GM12891 (cell line): ENCODE data around the gene KRI1.

Experiments used
- POLR2A ChIP-seq: IDR thresholded peaks from 2 replicates; pipeline ENCODE4 v1.6.1; 2011; ENCODE audit warnings: low read depth, low read length, control low read depth
- POLR2AphosphoS5 ChIP-seq: IDR thresholded peaks from 2 replicates; pipeline ENCODE4 v1.6.1; 2011; ENCODE audit warnings: low read depth, low read length, control low read depth
- POU2F2 ChIP-seq: IDR thresholded peaks from 2 replicates; pipeline ENCODE4 v1.6.1; 2011; ENCODE audit warnings: low read depth, mild to moderate bottlenecking, control low read depth, low read length, moderate library complexity
- SPI1 ChIP-seq: IDR thresholded peaks from 2 replicates; pipeline ENCODE4 v1.6.1; 2011; ENCODE audit warnings: low read depth, low read length, control low read depth
- TAF1 ChIP-seq: IDR thresholded peaks from 2 replicates; pipeline ENCODE4 v1.6.1; 2011; ENCODE audit warnings: low read depth, low read length, control low read depth

- no peak for TF ChIP-seq POLR2AphosphoS5
- TF ChIP-seq POLR2A = no peak
- no peak for TF ChIP-seq SPI1
- no peak for TF ChIP-seq POU2F2
- no peak for TF ChIP-seq TAF1
Observed at GRCh38 chr19:10550336-10550735, 15.5 kb downstream of the KRI1 start.
